H1 (cell line): ENCODE results near the gene FAHD1. TPM values are rescaled to one million over a fixed set of nuclear protein-coding genes. Genes with fewer than 3 reads are reported as not detected.

Experiments used
- CTCF ChIA-PET: fragments of 300-600 bp; sonication (Branson Sonifier 250); formaldehyde crosslinking; loops from one replicate; lab custom pipeline; 2021; ENCODE audit not compliant: partially characterized antibody; lab: Charles Lee
- POLR2A ChIA-PET: fragments of 300-600 bp; sonication (Branson Sonifier 250); formaldehyde crosslinking; loops from one replicate; lab custom pipeline; 2021; ENCODE audit warnings: inconsistent platforms; ENCODE audit not compliant: partially characterized antibody; lab: Charles Lee
- DNase-seq, 2 experiments: peaks; one replicate each; pipeline versions ENCODE4 v3.0.0 to v3.0.0-alpha.2; 2010 to 2022; ENCODE audit warnings: low spot score in 2 of 2, low read depth in 1 of 2, mixed read lengths in 1 of 2
- FAIRE-seq: peaks from 2 replicates; lab custom pipeline; 2011; peaks lifted over from hg19 to GRCh38; lab: Jason Lieb, UNC
- H2AFZ ChIP-seq: 2 replicates; pipeline ENCODE4 v1.8.1; 2012; ENCODE audit warnings: low read length, inconsistent platforms
- H2AK5ac ChIP-seq: 2 replicates; pipeline ENCODE4 v1.6.1; 2013; ENCODE audit warnings: low read depth, low read length
- H2BK120ac ChIP-seq: replicated peaks from 2 replicates; pipeline ENCODE3; 2013; ENCODE audit warnings: low read depth, low read length, inconsistent platforms
- H2BK12ac ChIP-seq: 2 replicates; pipeline ENCODE4 v1.6.1; 2013; ENCODE audit warnings: low read depth, low read length
- H2BK15ac ChIP-seq: 2 replicates; pipeline ENCODE4 v1.6.1; 2013; ENCODE audit warnings: low read length
- H2BK20ac ChIP-seq: 2 replicates; pipeline ENCODE4 v1.6.1; 2013; ENCODE audit warnings: low read length
- H2BK5ac ChIP-seq: 2 replicates; pipeline ENCODE4 v1.6.1; 2013; ENCODE audit warnings: low read depth, low read length
- H3K14ac ChIP-seq: 2 replicates; pipeline ENCODE4 v1.6.1; 2013; ENCODE audit warnings: inconsistent platforms; ENCODE audit not compliant: insufficient read length
- H3K18ac ChIP-seq: 2 replicates; pipeline ENCODE4 v1.6.1; 2013; ENCODE audit warnings: low read length; ENCODE audit errors: extremely low read depth
- H3K23ac ChIP-seq: 2 replicates; pipeline ENCODE4 v1.6.1; 2013; ENCODE audit warnings: inconsistent platforms; ENCODE audit not compliant: insufficient read length
- H3K23me2 ChIP-seq: 2 replicates; pipeline ENCODE4 v1.6.1; 2013; ENCODE audit warnings: low read depth, low read length
- H3K27ac ChIP-seq: 2 replicates; pipeline ENCODE4 v1.6.1; 2011; ENCODE audit warnings: low read depth, low read length, inconsistent platforms
- H3K27me3 ChIP-seq, 4 experiments: replicated peaks in 1 of 4; 1 replicate in 1 of 4; 2 replicates in 3 of 4; pipeline versions ENCODE4 v1.6.1 to v1.8.1; 2011 to 2013; ENCODE audit warnings: low read length in 3 of 4, mild to moderate bottlenecking in 3 of 4, inconsistent platforms in 2 of 4, mixed read lengths in 2 of 4, moderate library complexity in 1 of 4; ENCODE audit not compliant: control insufficient read depth in 3 of 4, insufficient read depth in 3 of 4; ENCODE audit errors: extremely low read depth in 1 of 4
- H3K36me3 ChIP-seq, 4 experiments: 2 replicates each; pipeline versions ENCODE4 v1.6.1 to v1.8.1; 2011 to 2013; ENCODE audit warnings: mild to moderate bottlenecking in 4 of 4, low read length in 3 of 4, moderate library complexity in 2 of 4, control low read depth in 1 of 4, inconsistent platforms in 1 of 4; ENCODE audit not compliant: insufficient read depth in 4 of 4, control insufficient read depth in 2 of 4
- H3K4ac ChIP-seq: replicated peaks from 2 replicates; pipeline ENCODE3; 2013; ENCODE audit warnings: low read length, low read depth, mixed read lengths, inconsistent platforms; ENCODE audit not compliant: insufficient read length
- H3K4me1 ChIP-seq, 4 experiments: replicated peaks in 1 of 4; 1 replicate in 1 of 4; 2 replicates in 3 of 4; pipeline versions ENCODE4 v1.6.1 to v1.8.1; 2011 to 2013; ENCODE audit warnings: low read length in 3 of 4, inconsistent platforms in 2 of 4, mixed read lengths in 1 of 4; ENCODE audit not compliant: insufficient read depth in 4 of 4, control insufficient read depth in 3 of 4
- H3K4me2 ChIP-seq, 2 experiments: 2 replicates each; pipeline versions ENCODE4 v1.6.1 to v1.8.1; 2011 to 2013; ENCODE audit warnings: low read depth in 2 of 2, low read length in 2 of 2, control low read depth in 1 of 2, inconsistent platforms in 1 of 2, mild to moderate bottlenecking in 1 of 2; ENCODE audit not compliant: insufficient read depth in 1 of 2
- H3K4me3 ChIP-seq, 4 experiments: fragments of 200-600, 300-600 bp in 1 of 4; sonication (generic), shearing (Covaris generic), sonication (Bioruptor Twin) in 1 of 4; 2 replicates each; pipeline versions ENCODE4 v1.5.1 to v1.8.1; 2011 to 2016; ENCODE audit warnings: low read length in 4 of 4, low read depth in 3 of 4, control low read depth in 2 of 4, inconsistent platforms in 2 of 4, mild to moderate bottlenecking in 2 of 4, mixed read lengths in 1 of 4, moderate library complexity in 1 of 4; ENCODE audit not compliant: insufficient read depth in 2 of 4; ENCODE audit errors: extremely low read depth in 1 of 4
- H3K56ac ChIP-seq: replicated peaks from 2 replicates; pipeline ENCODE3; 2013; ENCODE audit warnings: low read depth, mild to moderate bottlenecking, mixed read lengths, low read length, inconsistent platforms; ENCODE audit not compliant: insufficient read length
- H3K79me1 ChIP-seq: 2 replicates; pipeline ENCODE4 v1.6.1; 2013; ENCODE audit warnings: low read depth, low read length, control low read depth
- H3K79me2 ChIP-seq, 2 experiments: 2 replicates each; pipeline versions ENCODE4 v1.6.1 to v1.8.1; 2012 to 2013; ENCODE audit warnings: low read length in 2 of 2, mild to moderate bottlenecking in 2 of 2, inconsistent platforms in 1 of 2; ENCODE audit not compliant: insufficient read depth in 2 of 2, control insufficient read depth in 1 of 2
- H3K9ac ChIP-seq, 4 experiments: replicated peaks in 1 of 4; 1 replicate in 1 of 4; 2 replicates in 3 of 4; pipeline versions ENCODE4 v1.6.1 to v1.8.1; 2011 to 2013; ENCODE audit warnings: low read depth in 3 of 4, low read length in 3 of 4, control low read depth in 2 of 4, mild to moderate bottlenecking in 2 of 4, moderate library complexity in 2 of 4, inconsistent platforms in 1 of 4; ENCODE audit errors: extremely low read depth in 1 of 4
- H3K9me3 ChIP-seq, 2 experiments: 2 replicates each; pipeline versions ENCODE4 v1.6.1 to v1.8.1; 2012 to 2013; ENCODE audit warnings: mild to moderate bottlenecking in 2 of 2, moderate library complexity in 2 of 2, control low read depth in 1 of 2, inconsistent platforms in 1 of 2, low read depth in 1 of 2, low read length in 1 of 2, mixed read lengths in 1 of 2; ENCODE audit not compliant: insufficient read depth in 2 of 2
- H4K20me1 ChIP-seq, 2 experiments: replicated peaks in 1 of 2; 2 replicates each; pipeline versions ENCODE3 to v1.8.1; 2011 to 2013; ENCODE audit warnings: inconsistent platforms in 2 of 2, low read length in 2 of 2, mild to moderate bottlenecking in 1 of 2; ENCODE audit not compliant: insufficient read depth in 2 of 2, control insufficient read depth in 1 of 2
- H4K5ac ChIP-seq: 2 replicates; pipeline ENCODE4 v1.6.1; 2013; ENCODE audit warnings: low read length, low read depth, mixed read lengths, inconsistent platforms; ENCODE audit not compliant: insufficient read length
- H4K8ac ChIP-seq: 2 replicates; pipeline ENCODE4 v1.8.0; 2013; ENCODE audit warnings: mild to moderate bottlenecking, moderate library complexity, low read length, inconsistent platforms; ENCODE audit not compliant: insufficient read depth; ENCODE audit errors: extremely low read depth
- H4K91ac ChIP-seq: replicated peaks from 2 replicates; pipeline ENCODE3; 2013; ENCODE audit warnings: low read length, mixed read lengths, inconsistent platforms; ENCODE audit not compliant: insufficient read length
- EGR1 ChIP-seq: IDR thresholded peaks from 2 replicates; pipeline ENCODE4 v1.6.1; 2011; ENCODE audit warnings: low read depth, low read length, borderline replicate concordance
- EP300 ChIP-seq, 2 experiments: IDR thresholded peaks; 1 replicate in 1 of 2; 2 replicates in 1 of 2; pipeline ENCODE4 v1.6.1; 2011 to 2012; ENCODE audit warnings: low read depth in 2 of 2, low read length in 2 of 2, mild to moderate bottlenecking in 2 of 2, borderline replicate concordance in 1 of 2, inconsistent platforms in 1 of 2, moderate library complexity in 1 of 2
- FOSL1 ChIP-seq: IDR thresholded peaks from 2 replicates; pipeline ENCODE4 v1.6.1; 2011; ENCODE audit warnings: mild to moderate bottlenecking, low read depth, low read length, moderate library complexity; ENCODE audit not compliant: insufficient read depth
- NRF1 ChIP-seq: IDR thresholded peaks from 2 replicates; pipeline ENCODE4 v1.6.1; 2011; ENCODE audit warnings: mild to moderate bottlenecking, low read depth, low read length, improper control_type of control experiment
- POLR2A ChIP-seq, 2 experiments: IDR thresholded peaks; 1 replicate in 1 of 2; 2 replicates in 1 of 2; pipeline ENCODE4 v1.6.1; 2011; ENCODE audit warnings: low read depth in 2 of 2, low read length in 2 of 2, mild to moderate bottlenecking in 2 of 2; ENCODE audit errors: control extremely low read depth in 1 of 2
- POLR2AphosphoS5 ChIP-seq: IDR thresholded peaks from 2 replicates; pipeline ENCODE4 v1.6.1; 2011; ENCODE audit warnings: low read depth, low read length
- POU5F1 ChIP-seq: IDR thresholded peaks from 2 replicates; pipeline ENCODE4 v1.6.1; 2011; ENCODE audit warnings: low read depth, mild to moderate bottlenecking, low read length, moderate library complexity
- RFX5 ChIP-seq: IDR thresholded peaks from 2 replicates; pipeline ENCODE4 v1.6.1; 2011; ENCODE audit warnings: low read depth, low read length, improper control_type of control experiment, borderline replicate concordance
- SP4 ChIP-seq: IDR thresholded peaks from 2 replicates; pipeline ENCODE4 v1.6.1; 2012; ENCODE audit warnings: low read length, inconsistent platforms
- SRF ChIP-seq: IDR thresholded peaks from 2 replicates; pipeline ENCODE4 v1.6.1; 2011; ENCODE audit warnings: mild to moderate bottlenecking, low read depth, low read length, moderate library complexity
- TBP ChIP-seq: IDR thresholded peaks from 2 replicates; pipeline ENCODE4 v1.6.1; 2011; ENCODE audit warnings: low read depth, low read length, improper control_type of control experiment
- TCF12 ChIP-seq: IDR thresholded peaks from 2 replicates; pipeline ENCODE4 v1.6.1; 2011; ENCODE audit warnings: low read depth, mild to moderate bottlenecking, low read length
- WGBS, 2 experiments: shearing (Covaris generic) in 1 of 2; methylation state at CpG; one replicate each; pipeline versions ENCODE4 v1.1.6 to v1.1.7; 2013 to 2015; ENCODE audit warnings: low lambda C conversion rate in 2 of 2, mixed read lengths in 2 of 2, inconsistent platforms in 1 of 2, low coverage in 1 of 2, missing lambda C conversion rate in 1 of 2; ENCODE audit not compliant: insufficient replicate concordance in 2 of 2, insufficient coverage in 1 of 2, insufficient read length in 1 of 2; ENCODE audit errors: extremely low coverage in 1 of 2, missing lambda C conversion rate in 1 of 2; 5-methylcytosine and 5-hydroxymethylcytosine counted together
- polyA plus RNA-seq, 7 experiments: library from polyadenylated mRNA; depleted of rRNA in 3 of 7; stranded (reverse) in 5 of 7; unstranded in 2 of 7; fragments of >200 nt in 5 of 7; fragments of 200-250 nt in 2 of 7; gene quantifications; 1 replicate in 5 of 7; 2 replicates in 1 of 7; 4 replicates in 1 of 7; pipeline versions ENCODE4 v1.2.1 to v1.2.3, GENCODE V29; 2011 to 2013; ENCODE audit warnings: missing spikeins in 2 of 7, mixed read lengths in 2 of 7
- total RNA-seq: library from RNA; stranded (reverse); fragmentation: NEBNext Ultra II Directional; extraction: Animal tissue kit (Norgen Biotek cat#: 25700); gene quantifications from 2 replicates; pipeline ENCODE4 v1.2.1, GENCODE V29; 2021

Gene FAHD1
- total and polyA plus RNA-seq, 2 of the 8 experiments (the other 6 are each of a cell fraction or from before 2014, with no cell fraction given): 20.4 to 31.9 TPM

DNA sequence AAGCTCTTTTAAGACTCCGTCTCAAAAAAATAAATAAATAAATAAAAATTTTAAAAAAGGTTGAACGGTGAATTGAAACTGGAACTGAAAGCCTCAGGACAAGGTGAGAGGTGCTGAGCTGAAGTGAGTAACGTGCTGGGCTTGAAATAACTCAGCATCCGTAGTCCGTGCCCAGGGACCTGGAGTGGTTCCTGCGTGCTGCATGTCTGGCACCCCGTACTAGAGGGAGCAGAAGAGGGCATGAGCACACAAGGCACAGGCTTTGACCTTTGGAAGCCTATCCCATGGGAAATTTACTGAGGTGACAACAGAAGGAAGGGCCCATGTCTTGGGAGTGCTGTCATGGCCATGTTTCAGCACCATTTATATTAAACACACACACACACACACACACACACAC is 49.5 kb downstream of the FAHD1 start:
- peaks cover 0 to 18% (median 6%) of the 10 kb centered on the region in 4 experiments; a peak in 6 of 7 replicates for H3K27me3 ChIP-seq
- no peaks in the 10 kb centered on the region for H3K36me3 ChIP-seq
- no peak for DNase-seq
- TF ChIP-seq POLR2A (IDR thresholded peaks at IDR 0.05; ENCODE audit: control extremely low read depth in 1 of 2, low read depth in 2 of 2, low read length in 2 of 2) (no peak), POLR2AphosphoS5 (no peak), RFX5 (no peak), FOSL1 (no peak), NRF1 (no peak), SP4 (no peak), EGR1 (no peak), POU5F1 (no peak), TCF12 (no peak), SRF (no peak), TBP (no peak), EP300 (IDR thresholded peaks at IDR 0.05; ENCODE audit: borderline replicate concordance in 1 of 2, low read depth in 2 of 2, low read length in 2 of 2) (no peak)
- H3K4ac ChIP-seq: no peak overlapping the region
- H3K4me2 ChIP-seq: no peak overlapping the region
- no peak overlapping the region for H3K18ac ChIP-seq
- no peak overlapping the region for H2BK120ac ChIP-seq
- H2BK20ac ChIP-seq: no peak overlapping the region
- no peak overlapping the region for H3K14ac ChIP-seq
- H3K23me2 ChIP-seq: no peaks in the 10 kb centered on the region
- POLR2A ChIA-PET: no interaction called here
- H2AFZ ChIP-seq: no peak overlapping the region
- no peak overlapping the region for H3K4me3 ChIP-seq
- H3K4me1 ChIP-seq: peaks cover 0 to 4% (median under 1%) of the 10 kb centered on the region in 4 experiments; a peak in 2 of 7 replicates
- no peak overlapping the region for H2BK15ac ChIP-seq
- H3K79me1 ChIP-seq: no peaks in the 10 kb centered on the region
- CTCF ChIA-PET: interaction anchor here (0.5 to 3.6 kb wide), 8 partner anchors 8 to 65 kb away, joined by 3 to 13 read pairs (median 4); no protein-coding TSS in a partner anchor
- H3K27ac ChIP-seq: no peak overlapping the region
- H4K5ac ChIP-seq: no peak overlapping the region
- H3K79me2 ChIP-seq: no peaks in the 10 kb centered on the region
- no peak for FAIRE-seq
- H3K56ac ChIP-seq: no peak overlapping the region
- H3K23ac ChIP-seq: no peak overlapping the region
- H4K91ac ChIP-seq: no peak overlapping the region
- WGBS, 2 experiments: 94% methylated on average over 7 of the region's 7 CpGs; no CpG with 5 or more reads in 1 of the 2 experiments
- H3K9ac ChIP-seq: no peak overlapping the region
- H3K9me3 ChIP-seq: no peaks in the 10 kb centered on the region
- H2BK5ac ChIP-seq: no peak overlapping the region
- H4K8ac ChIP-seq: no peak overlapping the region
- H2BK12ac ChIP-seq: no peak overlapping the region
- H4K20me1 ChIP-seq: no peaks in the 10 kb centered on the region
- no peak overlapping the region for H2AK5ac ChIP-seq
